Neural cell (in vitro differentiated cells): Measurements from ENCODE around the gene CCNI2.

Source experiments
- CTCF ChIP-seq: fragments of 450-650 bp; IDR thresholded peaks from 2 replicates; pipeline ENCODE4 v1.5.1; 2014; ENCODE audit warnings: antibody characterized with exemption, mild to moderate bottlenecking, moderate library complexity; ENCODE audit not compliant: poor library complexity, severe bottlenecking
- EP300 ChIP-seq: fragments of 450-650 bp; conservative IDR thresholded peaks from 2 replicates; pipeline ENCODE4 v1.6.1; 2014; ENCODE audit warnings: antibody characterized with exemption, mild to moderate bottlenecking, moderate library complexity; ENCODE audit not compliant: poor library complexity, severe bottlenecking
- EZH2 ChIP-seq: fragments of 200-600, 300-800 bp; shearing (Covaris generic), sonication (generic); IDR thresholded peaks from 2 replicates; pipeline ENCODE4 v1.6.1; 2014; ENCODE audit warnings: antibody characterized with exemption, low read length, borderline replicate concordance, mild to moderate bottlenecking; ENCODE audit not compliant: insufficient read depth, poor library complexity, severe bottlenecking
- MXI1 ChIP-seq: fragments of 450-650 bp; conservative IDR thresholded peaks from 2 replicates; pipeline ENCODE4 v1.6.1; 2014; ENCODE audit warnings: antibody characterized with exemption, mild to moderate bottlenecking; ENCODE audit not compliant: poor library complexity, severe bottlenecking
- POLR2AphosphoS5 ChIP-seq: IDR thresholded peaks from 2 replicates; pipeline ENCODE4 v1.6.1; 2012
- RAD21 ChIP-seq: fragments of 450-650 bp; conservative IDR thresholded peaks from 2 replicates; pipeline ENCODE4 v1.6.1; 2014; ENCODE audit warnings: antibody characterized with exemption, mild to moderate bottlenecking, moderate library complexity
- REST ChIP-seq: IDR thresholded peaks from 2 replicates; pipeline ENCODE4 v1.6.1; 2012; ENCODE audit warnings: borderline replicate concordance
- SMC3 ChIP-seq: fragments of 450-650 bp; conservative IDR thresholded peaks from 2 replicates; pipeline ENCODE4 v1.6.1; 2014; ENCODE audit warnings: antibody characterized with exemption, mild to moderate bottlenecking, moderate library complexity; ENCODE audit not compliant: poor library complexity

DNA sequence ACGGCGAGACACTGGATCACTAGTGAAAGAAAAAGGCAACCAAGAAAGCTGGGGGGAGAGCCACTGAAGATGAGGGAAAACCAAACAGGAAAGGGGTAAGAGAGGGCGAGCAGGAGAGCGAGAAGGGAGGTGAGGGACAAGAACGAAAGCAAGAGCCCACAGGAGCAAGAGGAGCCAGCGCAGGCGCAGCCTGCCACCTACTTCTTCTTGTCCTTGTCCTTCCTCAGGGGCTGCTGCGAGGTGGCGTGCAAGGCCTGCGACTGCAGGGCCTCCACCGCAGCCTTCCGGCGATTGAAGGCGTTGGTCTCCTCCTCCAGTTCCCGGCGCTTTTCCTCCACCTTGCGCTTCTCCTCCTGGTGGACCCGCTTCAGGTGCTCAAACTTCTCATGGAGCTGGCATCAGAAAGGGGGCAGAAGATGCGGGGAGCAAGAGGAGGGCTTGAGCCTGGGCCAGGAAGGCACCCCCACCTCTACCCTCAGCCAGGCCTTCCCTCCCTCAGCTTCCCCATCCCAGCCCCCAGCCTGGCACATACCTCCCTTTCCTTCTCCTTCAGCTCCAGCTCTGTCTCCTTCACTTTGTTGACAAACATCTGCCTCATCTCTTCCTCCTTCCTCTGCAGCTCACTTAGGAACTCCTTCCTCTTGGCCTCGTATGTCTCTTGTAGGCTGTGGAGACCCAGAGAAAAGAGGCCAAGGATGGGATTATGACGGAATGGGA is 13.5 kb downstream of the CCNI2 start:
- TF ChIP-seq REST (no peak), EP300 (no peak), MXI1 (no peak), CTCF (no peak), RAD21 (no peak), EZH2 (no peak), SMC3 (no peak), POLR2AphosphoS5 (no peak)
